NCI-H2227 (cell line): ENCODE results near the gene LEFTY2.
"Not testable (repeated sequence)": the region's sequence is repeated elsewhere in the genome, so short reads cannot be mapped to it uniquely, and the experiment has no call there.

Experiments used
- DNase-seq: peaks from one replicate; lab custom pipeline; 2025; ENCODE audit not compliant: unreplicated experiment; lab: John Stamatoyannopoulos, UW

The LEFTY2 gene

DNA sequence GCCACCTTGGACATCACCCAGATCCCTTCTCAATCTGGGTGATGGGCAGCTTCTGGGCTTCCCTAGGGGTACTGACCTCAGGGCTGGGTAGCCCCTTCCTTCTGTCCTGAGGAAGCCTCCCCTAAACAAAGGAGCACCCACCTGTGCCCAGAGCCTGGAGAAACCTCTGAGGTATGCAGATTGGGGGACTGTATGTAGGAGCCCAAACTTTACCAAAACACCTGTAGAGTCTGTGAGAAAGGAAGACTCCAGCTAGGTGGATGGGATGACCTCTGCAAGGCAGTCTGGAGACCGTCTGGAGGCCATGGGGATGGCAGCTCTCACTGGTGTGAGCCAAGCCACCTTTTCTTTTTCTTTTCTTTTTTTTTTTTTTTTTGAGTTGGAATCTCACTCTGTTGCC is 13.7 kb upstream of the LEFTY2 start:
- no peak for DNase-seq

GRCh38 chr1:225953315-225953714 is 12.3 kb upstream of the LEFTY2 start:
- no peak for DNase-seq

- DNase-seq: no peak
Observed at GRCh38 chr1:225950905-225951497, 10.0 kb upstream of the LEFTY2 start.

GRCh38 chr1:225949041-225949440 is 8.0 kb upstream of the LEFTY2 start:
- DNase-seq: no peak

- no peak for DNase-seq
Observed at GRCh38 chr1:225946803-225947202, 5.8 kb upstream of the LEFTY2 start.

- DNase-seq: no peak
Observed at GRCh38 chr1:225946082-225946620, 5.1 kb upstream of the LEFTY2 start.

- DNase-seq: no peak
Observed at GRCh38 chr1:225945564-225945963, 4.5 kb upstream of the LEFTY2 start.

DNA sequence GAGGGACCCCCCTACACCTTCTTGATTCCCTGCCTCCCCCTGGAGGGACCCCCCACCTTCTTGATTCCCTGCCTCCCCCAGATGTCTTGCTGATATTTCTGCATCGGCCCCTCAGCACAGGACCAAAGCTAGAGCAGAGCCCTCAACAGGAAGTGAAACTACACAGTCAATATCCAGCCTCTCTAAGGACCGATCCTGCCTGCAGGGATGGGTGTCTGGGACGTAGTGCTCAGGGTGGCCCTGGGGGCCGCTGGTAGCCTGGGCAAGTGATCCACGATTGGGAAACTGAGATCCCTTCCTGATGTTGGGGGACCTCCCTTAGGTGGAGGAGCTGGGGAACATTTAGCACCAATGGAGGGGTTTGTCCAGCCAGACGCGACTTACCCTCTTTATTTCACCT is 3.9 kb upstream of the LEFTY2 start:
- DNase-seq: no peak

DNA sequence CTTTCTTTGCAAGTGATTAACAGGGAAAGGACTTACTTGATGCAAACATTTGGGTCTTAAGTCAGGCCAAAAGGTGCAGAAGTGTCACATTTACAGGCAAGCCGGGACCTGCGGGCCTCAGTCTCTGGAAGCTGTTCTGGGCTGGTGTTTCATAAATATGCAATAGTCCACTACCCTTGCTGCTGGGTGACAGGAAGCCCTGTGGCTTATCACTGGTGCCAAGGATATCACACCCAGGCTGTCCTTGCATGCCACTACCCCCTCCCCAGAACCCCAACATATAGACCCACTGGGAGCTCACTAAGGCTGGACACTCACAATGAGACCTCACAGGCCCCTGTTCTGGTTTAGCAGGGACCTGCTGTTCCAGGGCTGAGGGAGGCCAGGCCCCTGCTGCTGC is 3.4 kb upstream of the LEFTY2 start:
- no peak for DNase-seq

DNA sequence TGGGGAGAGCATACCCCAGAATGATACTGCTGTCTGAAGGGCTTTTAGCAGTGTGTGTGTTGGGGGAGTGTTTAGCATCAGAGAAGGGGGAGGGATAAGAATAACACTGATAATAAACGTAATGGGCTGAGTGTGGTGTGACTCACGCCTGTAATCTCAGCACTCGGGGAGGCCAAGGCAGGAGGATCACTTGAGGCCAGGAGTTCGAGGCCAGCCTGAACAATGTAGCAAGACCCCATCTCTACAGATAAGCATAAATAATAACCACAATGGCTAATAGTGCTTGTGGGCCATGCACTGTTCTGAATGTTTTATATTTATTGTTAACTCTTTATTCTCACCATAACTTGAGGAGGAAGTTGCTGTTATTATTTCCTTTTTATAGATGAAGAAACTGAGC is 2.6 kb upstream of the LEFTY2 start:
- no peak for DNase-seq

GRCh38 chr1:225942574-225942973 is 1.6 kb upstream of the LEFTY2 start:
- DNase-seq: no peak

DNA sequence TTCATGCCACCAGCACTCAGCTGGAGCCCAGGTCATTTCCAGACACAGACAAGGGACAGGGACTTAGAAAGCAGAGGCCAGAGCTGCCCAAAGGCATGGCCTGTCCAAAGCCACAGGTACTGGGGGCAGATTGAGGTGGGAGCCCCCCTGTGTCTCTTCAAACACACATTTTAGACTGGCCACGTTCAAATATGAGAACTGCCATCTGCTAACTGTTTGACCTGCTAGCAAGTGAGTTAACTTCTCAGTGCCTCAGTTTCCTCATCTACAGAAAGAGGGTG is 862 bp upstream of the LEFTY2 start:
- no peak for DNase-seq

DNA sequence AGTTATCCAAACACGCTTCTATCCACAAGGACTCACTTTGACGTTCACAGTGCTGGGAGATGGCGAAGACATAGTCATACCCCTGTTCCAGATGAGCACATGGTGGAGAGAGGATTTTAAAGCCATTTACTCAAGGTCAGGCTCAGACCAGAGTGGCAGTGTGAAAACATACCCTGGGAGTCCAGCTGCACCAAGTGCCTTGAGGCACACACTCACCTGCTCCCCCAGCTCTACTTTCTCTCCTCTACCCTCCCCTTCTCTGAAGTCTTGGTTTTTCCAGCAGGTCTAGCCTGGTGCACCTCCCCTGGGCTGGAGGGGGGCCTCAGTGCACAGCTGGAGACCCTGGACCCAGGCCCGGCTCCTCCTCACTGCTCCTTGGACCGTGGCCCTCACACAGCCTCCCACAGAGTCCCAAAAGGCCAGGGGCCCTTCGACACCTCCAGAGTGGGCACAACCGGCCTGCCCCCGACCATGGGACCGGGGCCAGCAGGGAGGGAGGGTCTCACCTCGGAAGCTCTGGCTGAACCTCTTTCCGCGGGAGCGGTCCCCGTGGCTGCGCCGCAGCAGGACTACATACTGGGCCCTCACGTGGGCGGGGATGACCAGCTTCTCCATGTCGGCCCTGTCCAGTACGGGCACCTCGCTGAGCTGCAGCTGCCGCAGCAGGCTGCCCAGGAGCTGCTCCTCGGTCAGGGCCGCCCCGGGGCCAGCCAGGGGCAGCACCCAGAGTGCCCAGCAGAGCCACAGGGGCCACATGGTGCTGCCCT is 452 bp downstream of the LEFTY2 start:
- no peak for DNase-seq

- DNase-seq: not testable (repeated sequence)
Observed at GRCh38 chr1:225939939-225940310, 1.1 kb downstream of the LEFTY2 start.

GRCh38 chr1:225939097-225939938 is 1.7 kb downstream of the LEFTY2 start:
- DNase-seq: not testable (repeated sequence)

GRCh38 chr1:225937048-225937968 is 3.7 kb downstream of the LEFTY2 start:
- DNase-seq: no peak

- DNase-seq: no peak
Observed at GRCh38 chr1:225936523-225936922, 4.5 kb downstream of the LEFTY2 start.

DNA sequence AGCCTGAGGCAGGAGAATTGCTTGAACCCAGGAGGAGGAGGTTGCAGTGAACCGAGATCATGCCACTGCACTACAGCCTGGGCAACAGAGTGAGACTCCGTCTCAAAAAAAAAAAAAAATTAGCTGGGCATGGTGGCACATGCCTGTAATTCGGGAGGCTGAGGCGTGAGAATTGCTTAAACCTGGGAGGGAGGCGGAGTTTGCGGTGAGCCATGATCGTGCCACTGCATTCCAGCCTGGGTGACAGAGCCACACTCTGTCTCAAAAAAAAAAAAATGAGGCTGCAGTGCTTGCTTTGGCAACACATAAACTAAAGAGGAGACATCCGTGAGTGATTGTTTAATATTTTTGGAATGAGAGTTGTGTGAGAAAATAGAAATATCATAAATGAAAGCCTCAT is 4.9 kb downstream of the LEFTY2 start:
- DNase-seq: not testable (repeated sequence)

DNA sequence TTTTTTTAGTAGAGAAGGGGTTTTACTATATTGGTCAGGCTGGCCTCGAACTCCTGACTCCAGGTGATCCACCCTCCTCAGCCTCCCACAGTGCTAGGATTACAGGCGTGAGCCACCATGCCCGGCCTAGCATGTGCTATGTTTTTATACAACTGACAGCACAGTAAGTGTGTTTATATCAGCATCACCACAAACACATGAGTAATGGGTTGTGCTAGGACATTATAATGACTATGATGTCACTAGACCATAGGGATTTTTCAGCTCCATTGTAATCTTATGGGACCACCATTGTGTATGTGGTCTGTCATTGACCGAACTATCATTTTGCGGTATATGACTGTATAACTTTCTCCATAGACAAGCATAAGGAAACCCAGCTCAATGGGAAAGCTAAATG is 6.3 kb downstream of the LEFTY2 start:
- no peak for DNase-seq

- no peak for DNase-seq
Observed at GRCh38 chr1:225933072-225933471, 7.9 kb downstream of the LEFTY2 start.
